CD4-positive, alpha-beta T cell treated with Interleukin-21 for 1 hour (primary cell): ENCODE results near the gene TMEM100.

ENCODE experiments used
- DNase-seq: peaks from one replicate; pipeline ENCODE4 v3.0.0-alpha.2; 2020

The TMEM100 gene, protein sequence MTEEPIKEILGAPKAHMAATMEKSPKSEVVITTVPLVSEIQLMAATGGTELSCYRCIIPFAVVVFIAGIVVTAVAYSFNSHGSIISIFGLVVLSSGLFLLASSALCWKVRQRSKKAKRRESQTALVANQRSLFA

DNA sequence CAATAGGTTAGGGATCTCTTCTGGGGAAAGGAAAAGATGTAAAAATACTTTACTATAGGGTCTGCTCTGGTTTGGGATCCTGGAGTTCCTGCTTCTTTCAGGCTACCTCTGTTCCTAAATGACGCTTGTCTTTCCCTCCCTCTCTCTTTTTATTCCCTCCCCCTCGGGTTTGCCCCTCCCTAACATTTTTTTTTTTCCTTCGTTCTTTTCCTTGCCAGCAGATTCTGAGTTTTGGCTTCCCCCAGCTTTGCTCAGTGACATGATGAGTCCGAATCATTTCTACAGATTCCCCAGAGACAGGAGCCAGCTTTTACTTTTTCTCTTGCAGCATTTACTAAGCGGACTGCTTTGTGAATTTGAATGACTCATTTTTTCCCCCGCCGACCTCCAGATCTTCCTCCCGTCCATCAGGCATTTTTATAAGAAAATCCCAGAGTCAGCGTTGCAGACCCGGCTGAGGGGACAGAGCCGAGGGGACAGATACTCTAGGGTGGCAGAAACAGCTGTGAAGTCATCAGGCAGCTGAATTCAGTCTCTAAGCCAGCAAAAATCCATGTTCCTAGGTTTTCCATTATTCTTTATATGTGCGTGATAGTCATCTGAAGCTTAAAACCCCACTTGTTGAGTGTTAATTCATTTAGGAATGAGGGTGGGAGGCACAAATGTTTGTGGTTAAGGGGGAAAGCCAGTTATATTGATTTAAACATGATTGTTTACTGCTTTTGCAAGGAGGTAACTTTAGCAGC is at the start of gene TMEM100:
TMEM100 (minus strand) TSS at position 123 of the 746 bp plus-strand sequence. CDS start 1,794 bp downstream, outside the sequence.
- DNase-seq = no peak

DNA sequence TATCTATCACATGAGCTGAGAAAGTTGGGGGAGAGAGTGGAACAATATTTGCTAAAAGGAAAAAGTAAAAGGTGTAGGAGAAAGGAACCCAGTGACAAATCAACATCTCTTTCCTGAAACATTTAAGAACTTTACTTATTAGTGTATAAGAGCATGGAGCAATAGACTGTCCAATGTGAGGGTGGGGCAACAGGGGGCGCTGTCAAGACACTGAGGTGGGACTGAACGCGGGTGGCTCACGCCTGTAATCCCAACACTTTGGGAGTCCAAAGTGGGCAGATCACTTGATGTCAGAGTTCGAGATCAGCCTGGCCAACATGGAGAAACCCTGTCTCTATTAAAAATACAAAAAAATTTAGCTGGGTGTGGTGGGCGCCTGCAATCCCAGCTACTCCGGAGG is 49.4 kb upstream of the TMEM100 start:
- DNase-seq = no peak

- DNase-seq = peak; percentile 9
These were observed 47.7 kb upstream of the TMEM100 start for GRCh38 chr17:55770196-55770870.

GRCh38 chr17:55769625-55770000 is 46.9 kb upstream of the TMEM100 start:
- DNase-seq = no peak

DNA sequence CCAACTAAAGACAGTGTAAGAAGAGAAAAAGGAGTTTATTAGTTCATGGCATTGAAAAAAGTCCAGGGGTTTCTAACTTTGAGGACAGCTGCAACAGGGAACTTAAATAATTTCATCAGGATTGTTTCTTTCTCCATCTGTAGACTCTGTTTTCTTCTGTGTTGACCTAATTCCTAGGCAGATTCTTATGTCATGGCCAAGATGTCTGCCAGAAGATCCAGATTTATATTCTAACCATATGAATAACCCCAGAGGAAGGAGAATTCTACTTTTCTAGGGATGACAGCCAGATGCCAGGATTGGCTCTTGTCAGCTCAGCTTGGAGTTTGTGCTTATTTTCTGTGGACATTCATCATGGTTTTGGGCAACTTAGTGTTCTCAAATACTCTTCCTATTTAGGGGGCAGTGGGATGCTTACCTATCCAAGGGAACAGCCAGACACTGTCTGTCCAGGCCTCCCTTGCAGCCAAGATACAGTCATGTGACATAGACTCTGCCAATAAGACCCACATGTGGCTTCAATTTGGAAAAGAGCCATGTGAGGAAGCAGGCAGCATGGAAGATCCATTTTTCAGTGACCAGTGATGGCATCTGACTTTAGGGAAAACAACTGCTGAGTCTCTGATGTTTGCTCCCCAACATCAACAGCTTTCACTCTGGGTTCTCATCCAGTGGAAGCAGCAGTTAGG is 46.4 kb upstream of the TMEM100 start:
- no peak for DNase-seq

DNA sequence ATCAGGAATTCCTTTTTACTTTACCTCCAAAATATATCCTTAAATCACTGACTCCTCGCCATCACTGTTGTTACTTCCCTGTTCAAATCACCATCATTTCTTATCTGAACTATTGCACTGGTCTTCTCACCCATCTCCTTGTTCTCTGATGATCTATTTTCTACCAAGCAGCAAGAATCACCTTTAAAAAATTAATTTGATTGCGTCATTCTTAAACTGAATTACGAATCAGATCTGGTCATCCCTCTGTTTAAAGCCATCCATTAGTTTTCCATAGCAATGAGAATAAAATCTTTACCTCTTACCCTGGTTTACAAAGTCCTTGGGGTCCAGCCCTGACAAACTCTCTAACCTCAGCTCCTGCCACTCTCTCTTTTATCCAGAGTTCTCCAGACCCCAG is 42.8 kb upstream of the TMEM100 start:
- no peak for DNase-seq

GRCh38 chr17:55764610-55765009 is 41.9 kb upstream of the TMEM100 start:
- DNase-seq = no peak

DNA sequence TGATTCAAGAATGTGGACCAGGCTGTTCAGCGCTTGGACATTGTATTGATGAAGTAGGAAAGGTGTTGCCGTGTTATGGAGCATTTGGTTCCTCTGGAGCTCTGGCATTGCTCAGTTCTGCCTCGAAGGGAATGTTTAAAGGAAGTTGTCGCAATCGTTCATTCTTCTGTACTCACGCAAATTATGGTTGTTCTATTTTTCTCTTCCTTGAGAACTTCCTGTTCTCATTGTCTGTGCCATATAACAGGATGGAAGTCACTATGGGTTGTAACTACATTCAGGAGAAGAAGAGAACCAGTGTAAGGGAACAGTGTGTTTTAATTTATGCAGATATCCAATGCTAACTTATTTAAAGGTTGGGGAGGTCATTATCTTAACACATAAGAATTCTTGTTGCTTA is 41.2 kb upstream of the TMEM100 start:
- no peak for DNase-seq

- DNase-seq = no peak
These were observed 39.6 kb upstream of the TMEM100 start for GRCh38 chr17:55762086-55762858.

DNA sequence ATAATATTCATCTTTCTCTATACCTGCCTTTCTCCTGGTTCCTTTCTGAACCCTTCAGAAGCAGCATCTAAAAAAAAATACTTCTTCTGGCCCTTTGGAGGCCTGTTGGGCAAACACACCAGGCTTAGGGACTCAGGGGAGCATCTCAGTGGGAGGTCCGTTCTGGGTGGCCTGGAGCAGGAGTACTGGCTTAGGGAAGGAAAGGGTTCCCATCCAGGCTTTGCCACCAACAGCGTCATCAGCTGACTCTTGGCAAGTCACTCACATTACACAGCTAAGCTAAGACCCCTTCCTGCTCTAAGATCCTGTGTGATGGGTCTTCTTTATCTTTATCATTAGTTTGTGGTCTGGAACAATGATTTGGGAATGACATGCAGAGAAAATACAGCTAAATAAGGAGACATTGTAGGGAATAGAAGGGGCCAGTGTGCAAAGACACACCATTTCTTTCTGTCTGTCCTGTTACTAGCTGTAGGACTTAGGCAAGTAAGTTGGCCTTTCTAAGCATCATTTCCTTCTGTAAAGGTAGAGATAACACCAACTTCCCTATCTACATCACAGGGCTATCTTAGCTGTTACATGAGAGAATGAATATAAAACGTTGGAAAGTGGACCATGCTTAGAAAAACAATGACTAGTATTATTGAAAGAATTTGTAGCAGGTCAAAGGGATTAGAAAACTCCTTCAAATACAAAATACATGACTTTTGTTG is 38.1 kb upstream of the TMEM100 start:
- DNase-seq = no peak

GRCh38 chr17:55758171-55758570 is 35.5 kb upstream of the TMEM100 start:
- no peak for DNase-seq

DNA sequence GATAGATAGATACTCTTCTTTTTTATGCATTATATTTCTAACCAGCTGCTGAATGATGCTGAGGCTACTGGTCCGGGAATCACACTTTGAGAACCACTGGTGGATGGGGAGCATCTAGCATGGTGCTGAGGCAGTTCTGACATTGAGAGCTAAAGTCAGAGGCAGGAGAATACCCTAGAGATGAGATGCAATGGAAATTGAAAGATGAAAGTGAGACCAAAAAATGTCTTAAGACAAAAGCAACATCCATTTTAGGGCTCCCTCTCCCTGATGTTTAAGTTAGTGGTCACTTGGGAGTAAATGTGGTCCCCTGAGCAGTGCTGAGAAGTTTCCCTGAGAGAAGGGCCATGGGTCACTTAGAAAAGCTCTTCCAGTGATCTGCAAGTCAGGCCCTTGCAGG is 35.0 kb upstream of the TMEM100 start:
- no peak for DNase-seq

DNA sequence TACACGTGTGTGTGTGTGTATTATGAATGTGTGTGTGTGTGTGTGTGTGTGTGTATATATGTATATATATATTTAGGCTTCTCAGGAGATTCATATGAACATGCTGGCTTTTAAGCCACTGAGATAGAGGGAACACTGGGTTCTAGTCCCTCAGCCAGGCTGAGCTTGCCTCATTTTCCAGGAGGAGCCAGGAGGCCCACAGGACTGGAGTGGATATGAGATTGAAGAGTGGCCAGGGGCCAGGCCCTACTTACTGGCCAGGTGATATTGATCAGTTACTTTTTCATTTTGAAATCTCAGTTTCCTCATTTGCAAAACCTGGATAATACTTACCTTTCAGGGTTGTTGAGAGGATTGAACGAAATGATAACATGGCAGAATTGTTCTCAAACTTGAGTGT is 34.0 kb upstream of the TMEM100 start:
- no peak for DNase-seq

DNA sequence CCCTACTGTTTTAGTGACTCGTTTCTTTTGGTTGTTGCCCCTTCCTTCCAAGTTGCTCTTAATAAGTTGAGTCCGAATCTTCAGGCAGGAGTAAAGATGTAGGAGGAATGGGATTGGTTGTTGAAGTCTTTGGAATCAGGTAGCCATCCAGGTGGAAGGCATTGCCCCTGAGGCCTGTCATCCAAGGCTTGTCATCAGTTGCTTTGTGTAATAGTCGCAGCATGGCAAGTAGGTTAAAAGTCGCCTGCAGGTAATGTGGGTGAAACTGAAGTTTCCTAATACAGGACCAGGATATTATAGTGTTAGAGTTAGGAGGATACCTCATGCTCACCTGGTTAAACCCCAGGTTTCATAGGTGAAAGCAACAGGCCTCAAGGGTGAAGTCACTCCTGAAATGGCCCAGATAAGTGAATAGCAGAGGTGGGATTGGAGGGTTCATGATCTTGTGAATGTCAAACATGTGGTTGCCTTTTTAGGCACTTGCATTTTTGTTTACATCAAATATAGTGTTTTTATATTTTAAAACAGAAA is 29.1 kb upstream of the TMEM100 start:
- no peak for DNase-seq

DNA sequence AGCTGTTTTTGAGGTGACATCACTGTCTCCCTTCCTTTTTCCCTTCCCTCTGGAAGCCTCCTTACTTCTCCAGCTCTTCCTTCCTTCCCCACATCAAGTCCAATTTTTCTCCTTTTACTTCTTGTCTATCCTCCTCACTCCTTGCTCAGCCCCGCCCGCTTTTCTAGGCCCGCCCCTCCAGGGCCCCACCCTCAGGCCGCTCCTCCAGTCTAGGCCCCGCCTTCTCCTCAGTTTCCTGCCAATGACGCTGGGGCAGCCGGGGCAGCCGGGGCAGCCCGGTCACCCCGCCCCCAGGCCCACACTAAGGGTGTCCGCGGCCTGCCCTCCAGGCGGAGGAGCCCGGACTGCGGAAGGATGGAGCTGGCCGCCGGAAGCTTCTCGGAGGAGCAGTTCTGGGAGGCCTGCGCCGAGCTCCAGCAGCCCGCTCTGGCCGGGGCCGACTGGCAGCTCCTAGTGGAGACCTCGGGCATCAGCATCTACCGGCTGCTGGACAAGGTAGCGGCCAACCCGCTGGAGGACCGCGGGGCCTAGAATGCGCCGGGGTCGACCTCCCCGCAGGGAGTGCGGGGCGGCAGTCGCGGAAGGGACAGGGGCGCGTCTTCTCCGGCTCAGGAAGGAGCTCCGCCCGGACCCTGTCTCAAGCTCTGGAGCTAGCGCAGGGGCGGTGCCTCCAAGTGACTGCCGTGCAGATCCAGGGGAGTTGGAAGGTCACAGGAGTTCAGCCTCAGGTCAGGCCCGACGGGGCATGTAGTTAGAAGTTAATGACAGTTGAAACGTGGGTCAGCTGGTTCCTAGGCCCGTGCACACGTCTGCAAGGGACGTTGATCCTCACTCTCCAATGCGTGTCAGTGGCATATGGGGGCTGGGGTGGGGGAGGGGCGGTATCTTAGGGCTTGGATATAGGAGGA is 28.3 kb upstream of the TMEM100 start, which contains the start of gene PCTP:
PCTP (plus strand) TSS at position 302 of the 908 bp plus-strand sequence; CDS start at position 355, 53 bp downstream.
- peak; percentile 86 for DNase-seq

DNA sequence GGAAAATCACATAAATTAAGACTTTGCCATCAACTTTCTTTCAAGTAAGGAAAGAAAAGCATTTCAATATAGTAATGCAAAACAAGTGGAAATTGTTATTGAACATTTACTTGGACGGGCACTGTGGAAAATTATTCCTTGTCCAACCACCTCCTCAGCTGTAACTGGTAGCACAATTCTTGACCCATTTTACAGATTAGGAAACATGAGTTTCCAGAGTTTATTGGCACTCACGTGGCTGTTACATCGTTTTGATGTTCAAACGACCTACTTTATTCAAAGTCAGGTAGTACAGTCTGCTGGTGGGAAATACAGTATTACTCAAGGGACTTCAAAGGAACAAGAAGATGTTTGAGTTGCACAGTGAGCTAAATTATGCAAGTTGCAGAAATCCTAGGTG is 27.3 kb upstream of the TMEM100 start:
- no peak for DNase-seq

- no peak for DNase-seq
These were observed 26.2 kb upstream of the TMEM100 start for GRCh38 chr17:55748841-55749240.

- no peak for DNase-seq
These were observed 24.5 kb upstream of the TMEM100 start for GRCh38 chr17:55747209-55747608.

DNA sequence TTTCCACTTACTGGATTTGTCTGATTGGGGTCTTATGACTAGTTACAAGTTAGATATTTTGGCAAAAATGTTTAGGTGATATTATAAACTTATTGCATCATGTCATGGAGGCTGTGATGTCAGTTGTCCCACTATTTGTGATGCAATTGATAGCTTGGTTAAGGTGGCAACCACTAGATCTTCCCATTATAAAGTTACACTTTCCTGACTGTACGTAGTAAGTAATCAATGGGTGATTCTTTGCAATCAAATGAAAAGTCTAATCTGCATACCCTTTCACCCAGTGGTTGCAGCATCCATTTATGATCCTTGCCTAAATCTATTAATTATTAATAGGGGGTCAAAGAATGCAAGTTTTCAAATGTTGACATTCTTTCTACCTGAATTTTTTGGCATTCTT is 23.8 kb upstream of the TMEM100 start:
- DNase-seq = no peak

- no peak for DNase-seq
These were observed 22.6 kb upstream of the TMEM100 start for GRCh38 chr17:55745258-55745657.
